ENCODE results near the gene FRMPD2. TPM values are rescaled to one million over a fixed set of nuclear protein-coding genes. Genes with fewer than 3 reads are reported as not detected.

Gene FRMPD2
- total RNA-seq, 1 experiment from 2014 or later, result 1.1 TPM

DNA sequence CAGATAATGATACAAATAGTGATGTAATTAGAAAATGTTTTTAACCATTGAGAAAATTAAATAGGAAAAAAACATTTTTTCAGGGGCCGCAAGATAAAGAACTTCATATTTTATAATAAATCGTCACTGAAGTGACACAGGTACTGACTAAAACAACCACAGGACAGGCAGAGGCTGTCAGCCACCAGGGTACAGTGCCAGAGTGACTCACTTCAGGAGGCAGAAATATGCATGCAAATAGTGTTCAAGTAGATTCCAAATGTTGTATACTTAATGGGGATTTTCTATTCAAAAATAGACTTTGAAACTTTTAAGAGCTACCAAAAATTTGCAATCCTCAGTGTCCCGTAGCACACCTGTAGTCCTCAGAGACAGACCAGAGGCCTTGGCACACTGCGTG, 68.6 kb downstream of the FRMPD2 start:
- ATAC-seq (no peak), DNase-seq (ENCODE audit: low spot score) (no peak)
- Mint-ChIP-seq H3K9me3 (no peaks in the 10 kb centered on the region), H3K27me3 (ENCODE audit: low read depth) (no peaks in the 10 kb centered on the region; the same call in 1 of the 2 replicates), H3K36me3 (no peaks in the 10 kb centered on the region), H3K27ac (no peak overlapping the region), H3K4me3 (no peak overlapping the region), H3K4me1 (peaks cover 12% of the 10 kb centered on the region)
- POLR2A ChIA-PET, result no interaction called here
- CTCF ChIA-PET, result no interaction called here
- TF ChIP-seq FOXK1 (CRISPR knock-in tag; IDR thresholded peaks at IDR 0.05), result no peak
- TF ChIP-seq, protein P1, sequence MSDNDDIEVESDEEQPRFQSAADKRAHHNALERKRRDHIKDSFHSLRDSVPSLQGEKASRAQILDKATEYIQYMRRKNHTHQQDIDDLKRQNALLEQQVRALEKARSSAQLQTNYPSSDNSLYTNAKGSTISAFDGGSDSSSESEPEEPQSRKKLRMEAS (CRISPR knock-in tag; IDR thresholded peaks at IDR 0.05), result no peak
- TF ChIP-seq, protein P2, sequence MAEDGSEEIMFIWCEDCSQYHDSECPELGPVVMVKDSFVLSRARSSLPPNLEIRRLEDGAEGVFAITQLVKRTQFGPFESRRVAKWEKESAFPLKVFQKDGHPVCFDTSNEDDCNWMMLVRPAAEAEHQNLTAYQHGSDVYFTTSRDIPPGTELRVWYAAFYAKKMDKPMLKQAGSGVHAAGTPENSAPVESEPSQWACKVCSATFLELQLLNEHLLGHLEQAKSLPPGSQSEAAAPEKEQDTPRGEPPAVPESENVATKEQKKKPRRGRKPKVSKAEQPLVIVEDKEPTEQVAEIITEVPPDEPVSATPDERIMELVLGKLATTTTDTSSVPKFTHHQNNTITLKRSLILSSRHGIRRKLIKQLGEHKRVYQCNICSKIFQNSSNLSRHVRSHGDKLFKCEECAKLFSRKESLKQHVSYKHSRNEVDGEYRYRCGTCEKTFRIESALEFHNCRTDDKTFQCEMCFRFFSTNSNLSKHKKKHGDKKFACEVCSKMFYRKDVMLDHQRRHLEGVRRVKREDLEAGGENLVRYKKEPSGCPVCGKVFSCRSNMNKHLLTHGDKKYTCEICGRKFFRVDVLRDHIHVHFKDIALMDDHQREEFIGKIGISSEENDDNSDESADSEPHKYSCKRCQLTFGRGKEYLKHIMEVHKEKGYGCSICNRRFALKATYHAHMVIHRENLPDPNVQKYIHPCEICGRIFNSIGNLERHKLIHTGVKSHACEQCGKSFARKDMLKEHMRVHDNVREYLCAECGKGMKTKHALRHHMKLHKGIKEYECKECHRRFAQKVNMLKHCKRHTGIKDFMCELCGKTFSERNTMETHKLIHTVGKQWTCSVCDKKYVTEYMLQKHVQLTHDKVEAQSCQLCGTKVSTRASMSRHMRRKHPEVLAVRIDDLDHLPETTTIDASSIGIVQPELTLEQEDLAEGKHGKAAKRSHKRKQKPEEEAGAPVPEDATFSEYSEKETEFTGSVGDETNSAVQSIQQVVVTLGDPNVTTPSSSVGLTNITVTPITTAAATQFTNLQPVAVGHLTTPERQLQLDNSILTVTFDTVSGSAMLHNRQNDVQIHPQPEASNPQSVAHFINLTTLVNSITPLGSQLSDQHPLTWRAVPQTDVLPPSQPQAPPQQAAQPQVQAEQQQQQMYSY (CRISPR knock-in tag; IDR thresholded peaks at IDR 0.05), result no peak
- TF ChIP-seq KAT7 (CRISPR knock-in tag; IDR thresholded peaks at IDR 0.05; ENCODE audit: borderline replicate concordance), result no peak
- TF ChIP-seq TEAD4 (CRISPR knock-in tag; IDR thresholded peaks at IDR 0.05), result no peak
- no peak for TF ChIP-seq ZNF671 (CRISPR knock-in tag; IDR thresholded peaks at IDR 0.05)
- TF ChIP-seq ZBTB21 (CRISPR knock-in tag; IDR thresholded peaks at IDR 0.05; ENCODE audit: borderline replicate concordance), result no peak
- no peak for TF ChIP-seq EMX1 (CRISPR knock-in tag; IDR thresholded peaks at IDR 0.05)
- TF ChIP-seq NFE2L1 (CRISPR knock-in tag; IDR thresholded peaks at IDR 0.05), result no peak
- TF ChIP-seq, protein P3, sequence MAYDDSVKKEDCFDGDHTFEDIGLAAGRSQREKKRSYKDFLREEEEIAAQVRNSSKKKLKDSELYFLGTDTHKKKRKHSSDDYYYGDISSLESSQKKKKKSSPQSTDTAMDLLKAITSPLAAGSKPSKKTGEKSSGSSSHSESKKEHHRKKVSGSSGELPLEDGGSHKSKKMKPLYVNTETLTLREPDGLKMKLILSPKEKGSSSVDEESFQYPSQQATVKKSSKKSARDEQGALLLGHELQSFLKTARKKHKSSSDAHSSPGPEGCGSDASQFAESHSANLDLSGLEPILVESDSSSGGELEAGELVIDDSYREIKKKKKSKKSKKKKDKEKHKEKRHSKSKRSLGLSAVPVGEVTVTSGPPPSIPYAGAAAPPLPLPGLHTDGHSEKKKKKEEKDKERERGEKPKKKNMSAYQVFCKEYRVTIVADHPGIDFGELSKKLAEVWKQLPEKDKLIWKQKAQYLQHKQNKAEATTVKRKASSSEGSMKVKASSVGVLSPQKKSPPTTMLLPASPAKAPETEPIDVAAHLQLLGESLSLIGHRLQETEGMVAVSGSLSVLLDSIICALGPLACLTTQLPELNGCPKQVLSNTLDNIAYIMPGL (CRISPR knock-in tag; IDR thresholded peaks at IDR 0.05), result no peak
- no peak for TF ChIP-seq NR2C2 (CRISPR knock-in tag; IDR thresholded peaks at IDR 0.05)
- TF ChIP-seq, protein P4, sequence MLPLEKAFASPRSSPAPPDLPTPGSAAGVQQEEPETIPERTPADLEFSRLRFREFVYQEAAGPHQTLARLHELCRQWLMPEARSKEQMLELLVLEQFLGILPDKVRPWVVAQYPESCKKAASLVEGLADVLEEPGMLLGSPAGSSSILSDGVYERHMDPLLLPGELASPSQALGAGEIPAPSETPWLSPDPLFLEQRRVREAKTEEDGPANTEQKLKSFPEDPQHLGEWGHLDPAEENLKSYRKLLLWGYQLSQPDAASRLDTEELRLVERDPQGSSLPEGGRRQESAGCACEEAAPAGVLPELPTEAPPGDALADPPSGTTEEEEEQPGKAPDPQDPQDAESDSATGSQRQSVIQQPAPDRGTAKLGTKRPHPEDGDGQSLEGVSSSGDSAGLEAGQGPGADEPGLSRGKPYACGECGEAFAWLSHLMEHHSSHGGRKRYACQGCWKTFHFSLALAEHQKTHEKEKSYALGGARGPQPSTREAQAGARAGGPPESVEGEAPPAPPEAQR (CRISPR knock-in tag; IDR thresholded peaks at IDR 0.05), result no peak
- TF ChIP-seq SMAD3 (CRISPR knock-in tag; IDR thresholded peaks at IDR 0.05; ENCODE audit: borderline replicate concordance), result no peak
- TF ChIP-seq, protein P5, sequence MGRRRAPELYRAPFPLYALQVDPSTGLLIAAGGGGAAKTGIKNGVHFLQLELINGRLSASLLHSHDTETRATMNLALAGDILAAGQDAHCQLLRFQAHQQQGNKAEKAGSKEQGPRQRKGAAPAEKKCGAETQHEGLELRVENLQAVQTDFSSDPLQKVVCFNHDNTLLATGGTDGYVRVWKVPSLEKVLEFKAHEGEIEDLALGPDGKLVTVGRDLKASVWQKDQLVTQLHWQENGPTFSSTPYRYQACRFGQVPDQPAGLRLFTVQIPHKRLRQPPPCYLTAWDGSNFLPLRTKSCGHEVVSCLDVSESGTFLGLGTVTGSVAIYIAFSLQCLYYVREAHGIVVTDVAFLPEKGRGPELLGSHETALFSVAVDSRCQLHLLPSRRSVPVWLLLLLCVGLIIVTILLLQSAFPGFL (CRISPR knock-in tag; IDR thresholded peaks at IDR 0.05; ENCODE audit: borderline replicate concordance), result no peak
- no peak for TF ChIP-seq FOXP1 (CRISPR knock-in tag; IDR thresholded peaks at IDR 0.05; ENCODE audit: borderline replicate concordance)
- no peak for TF ChIP-seq ZNF263 (CRISPR knock-in tag; IDR thresholded peaks at IDR 0.05; ENCODE audit: low read depth)
- TF ChIP-seq, protein P6, sequence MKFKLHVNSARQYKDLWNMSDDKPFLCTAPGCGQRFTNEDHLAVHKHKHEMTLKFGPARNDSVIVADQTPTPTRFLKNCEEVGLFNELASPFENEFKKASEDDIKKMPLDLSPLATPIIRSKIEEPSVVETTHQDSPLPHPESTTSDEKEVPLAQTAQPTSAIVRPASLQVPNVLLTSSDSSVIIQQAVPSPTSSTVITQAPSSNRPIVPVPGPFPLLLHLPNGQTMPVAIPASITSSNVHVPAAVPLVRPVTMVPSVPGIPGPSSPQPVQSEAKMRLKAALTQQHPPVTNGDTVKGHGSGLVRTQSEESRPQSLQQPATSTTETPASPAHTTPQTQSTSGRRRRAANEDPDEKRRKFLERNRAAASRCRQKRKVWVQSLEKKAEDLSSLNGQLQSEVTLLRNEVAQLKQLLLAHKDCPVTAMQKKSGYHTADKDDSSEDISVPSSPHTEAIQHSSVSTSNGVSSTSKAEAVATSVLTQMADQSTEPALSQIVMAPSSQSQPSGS (CRISPR knock-in tag; IDR thresholded peaks at IDR 0.05; ENCODE audit: borderline replicate concordance, low read depth), result no peak
- TF ChIP-seq IRF2 (CRISPR knock-in tag; IDR thresholded peaks at IDR 0.05; ENCODE audit: borderline replicate concordance, low read depth), result no peak
- TF ChIP-seq, protein P7, sequence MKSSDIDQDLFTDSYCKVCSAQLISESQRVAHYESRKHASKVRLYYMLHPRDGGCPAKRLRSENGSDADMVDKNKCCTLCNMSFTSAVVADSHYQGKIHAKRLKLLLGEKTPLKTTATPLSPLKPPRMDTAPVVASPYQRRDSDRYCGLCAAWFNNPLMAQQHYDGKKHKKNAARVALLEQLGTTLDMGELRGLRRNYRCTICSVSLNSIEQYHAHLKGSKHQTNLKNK (CRISPR knock-in tag; IDR thresholded peaks at IDR 0.05), result no peak

Measured in WTC11 (cell line).